CD14-positive monocyte (primary cell): ENCODE measurements around the gene UROS. TPM values are rescaled to one million over a fixed set of nuclear protein-coding genes. Genes with fewer than 3 reads are reported as not detected.
A peak's percentile ranks its signal among the peaks of the same experiment; 100 is the strongest.

Experiments
- DNase-seq, 3 donors: peaks; one replicate each; pipeline ENCODE4 v3.0.0-alpha.2; 2011 to 2022
- H2AFZ ChIP-seq: 2 replicates; pipeline ENCODE4 v1.6.0; 2012; ENCODE audit warnings: mild to moderate bottlenecking, low read depth, low read length, inconsistent platforms; ENCODE audit not compliant: insufficient read depth, poor library complexity, severe bottlenecking
- H3K27ac ChIP-seq, 2 donors: 1 replicate in 1 of 2; 2 replicates in 1 of 2; pipeline ENCODE4 v1.5.1; 2012 to 2013; ENCODE audit warnings: low read length in 2 of 2, control low read depth in 1 of 2, inconsistent platforms in 1 of 2, low read depth in 1 of 2, mild to moderate bottlenecking in 1 of 2
- H3K27me3 ChIP-seq, 2 donors: one replicate each; pipeline versions ENCODE4 v1.6.0 to v1.6.1; 2011 to 2013; ENCODE audit warnings: low read length in 2 of 2; ENCODE audit not compliant: control insufficient read depth in 2 of 2, insufficient read depth in 2 of 2
- H3K36me3 ChIP-seq, 2 donors: replicated peaks in 1 of 2; 1 replicate in 1 of 2; 2 replicates in 1 of 2; pipeline versions ENCODE4 v1.5.1 to v1.6.1; 2012 to 2013; ENCODE audit warnings: low read length in 2 of 2, control low read depth in 1 of 2, inconsistent platforms in 1 of 2, mild to moderate bottlenecking in 1 of 2; ENCODE audit not compliant: insufficient read depth in 2 of 2, control insufficient read depth in 1 of 2
- H3K4me1 ChIP-seq, 2 donors: 1 replicate in 1 of 2; 2 replicates in 1 of 2; pipeline versions ENCODE4 v1.5.1 to v1.6.1; 2012 to 2013; ENCODE audit warnings: low read length in 2 of 2, control low read depth in 1 of 2, inconsistent platforms in 1 of 2, mild to moderate bottlenecking in 1 of 2, moderate library complexity in 1 of 2; ENCODE audit not compliant: insufficient read depth in 2 of 2, control insufficient read depth in 1 of 2
- H3K4me2 ChIP-seq: replicated peaks from 2 replicates; pipeline ENCODE3; 2012; ENCODE audit warnings: low read length, moderate library complexity, mild to moderate bottlenecking; ENCODE audit not compliant: poor library complexity, severe bottlenecking; ENCODE audit errors: extremely low read depth
- H3K4me3 ChIP-seq, 3 experiments: fragments of 200-600 bp in 1 of 3; sonication (generic) in 1 of 3; replicated peaks in 1 of 3; 1 replicate in 2 of 3; 2 replicates in 1 of 3; pipeline ENCODE4 v1.5.1; 2011 to 2013; ENCODE audit warnings: low read length in 3 of 3, mild to moderate bottlenecking in 3 of 3, control low read depth in 2 of 3, low read depth in 2 of 3, inconsistent platforms in 1 of 3, moderate library complexity in 1 of 3
- H3K79me2 ChIP-seq: 2 replicates; pipeline ENCODE4 v1.6.0; 2012; ENCODE audit warnings: mild to moderate bottlenecking, control low read depth, inconsistent platforms, low read length, moderate library complexity; ENCODE audit not compliant: insufficient read depth
- H3K9ac ChIP-seq: 2 replicates; pipeline ENCODE4 v1.6.0; 2017; ENCODE audit warnings: low read length, mild to moderate bottlenecking; ENCODE audit not compliant: insufficient read depth, poor library complexity, severe bottlenecking
- H3K9me3 ChIP-seq, 2 donors: replicated peaks in 1 of 2; 1 replicate in 1 of 2; 2 replicates in 1 of 2; pipeline versions ENCODE4 v1.5.1 to v1.6.1; 2012 to 2013; ENCODE audit warnings: low read length in 2 of 2, control low read depth in 1 of 2; ENCODE audit not compliant: control insufficient read depth in 1 of 2, insufficient read depth in 1 of 2
- H4K20me1 ChIP-seq: 2 replicates; pipeline ENCODE4 v1.6.0; 2012; ENCODE audit warnings: mild to moderate bottlenecking, low read length, control low read depth, moderate library complexity; ENCODE audit not compliant: insufficient read depth
- H3K27ac Mint-ChIP-seq, 7 donors: one replicate each; pipeline ENCODE4 v1.8.0; 2020; ENCODE audit warnings: mild to moderate bottlenecking in 7 of 7, mixed read lengths in 7 of 7, moderate library complexity in 6 of 7, inconsistent platforms in 2 of 7
- H3K27me3 Mint-ChIP-seq, 3 donors: one replicate each; pipeline ENCODE4 v1.8.0; 2021 to 2022; ENCODE audit warnings: low read depth in 3 of 3, mild to moderate bottlenecking in 3 of 3, mixed read lengths in 3 of 3, moderate library complexity in 3 of 3, inconsistent platforms in 1 of 3
- H3K36me3 Mint-ChIP-seq, 2 donors: one replicate each; pipeline ENCODE4 v1.8.0; 2020; ENCODE audit warnings: mixed read lengths in 2 of 2, inconsistent platforms in 1 of 2, mild to moderate bottlenecking in 1 of 2
- H3K4me1 Mint-ChIP-seq: one replicate; pipeline ENCODE4 v1.8.0; 2020; ENCODE audit warnings: mild to moderate bottlenecking, mixed read lengths
- H3K4me3 Mint-ChIP-seq, 2 donors: one replicate each; pipeline ENCODE4 v1.8.0; 2020; ENCODE audit warnings: mild to moderate bottlenecking in 2 of 2, mixed read lengths in 2 of 2, moderate library complexity in 1 of 2
- H3K9me3 Mint-ChIP-seq, 7 donors: one replicate each; pipeline ENCODE4 v1.8.0; 2020 to 2022; ENCODE audit warnings: mixed read lengths in 7 of 7, mild to moderate bottlenecking in 6 of 7, moderate library complexity in 6 of 7, inconsistent platforms in 2 of 7
- WGBS: methylation state at CpG from one replicate; pipeline ENCODE4 v1.1.5; 2013; ENCODE audit warnings: missing lambda C conversion rate; ENCODE audit not compliant: insufficient coverage; 5-methylcytosine and 5-hydroxymethylcytosine counted together
- intact Hi-C, 2 donors: fragments of 100-400 bp; cut with micrococcal nuclease; formaldehyde crosslinking; loops; one replicate each; pipeline versions ENCODE4 v1.15.0 to v1.15.1; 2023
- polyA plus RNA-seq, 3 donors: library from polyadenylated mRNA; depleted of rRNA in 1 of 3; unstranded in 2 of 3; stranded (reverse) in 1 of 3; fragments of 300-500 nt in 2 of 3; fragments of >200 nt in 1 of 3; fragmentation: Illumina TruSeq in 2 of 3; gene quantifications; 1 replicate in 2 of 3; 2 replicates in 1 of 3; pipeline ENCODE4 v1.2.3, GENCODE V29; 2012 to 2021
- TF ChIP-seq, protein P1 (sequence below): fragments of 200-600 bp; IDR thresholded peaks from one replicate; pipeline ENCODE4 v1.8.0; 2022; ENCODE audit warnings: antibody characterized with exemption, mild to moderate bottlenecking

Gene UROS
- polyA plus RNA-seq, 3 donors = 18.1 to 42.3 (median 39.8) TPM

DNA sequence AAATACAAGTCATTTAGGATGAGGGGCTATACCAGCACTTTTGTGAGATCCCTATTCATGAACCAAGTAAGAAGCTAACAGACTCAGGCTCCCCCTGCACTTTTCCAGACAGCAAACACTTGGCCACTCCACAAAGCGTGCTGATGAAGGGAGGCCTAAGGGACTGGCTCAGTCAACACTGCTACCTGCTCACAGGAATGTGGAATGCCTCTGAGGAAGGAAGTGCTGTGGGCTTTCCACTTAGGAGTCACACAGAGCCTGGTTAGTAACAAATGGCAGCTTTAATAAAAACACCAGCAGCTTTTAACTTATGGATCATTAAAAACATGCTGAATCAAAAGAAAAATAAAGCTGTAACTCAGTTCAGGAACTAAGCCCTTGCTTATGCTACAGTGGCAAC is 15.0 kb downstream of the UROS start:
- H3K4me1 Mint-ChIP-seq = no peaks in the 10 kb centered on the region
- Histone ChIP-seq H3K79me2 (no peaks in the 10 kb centered on the region), H3K9ac (no peak overlapping the region), H3K4me2 (no peak overlapping the region), H3K4me3 (no peak overlapping the region), H3K4me1 (no peaks in the 10 kb centered on the region), H3K27me3 (no peaks in the 10 kb centered on the region), H3K9me3 (no peaks in the 10 kb centered on the region), H4K20me1 (no peaks in the 10 kb centered on the region), H3K36me3 (peaks cover 48 to 82% of the 10 kb centered on the region in 2 donors), H3K27ac (no peak overlapping the region), H2AFZ (no peak overlapping the region)
- DNase-seq = no peak
- no CpG with 5 or more reads among the region's 1 CpG for WGBS
- TF ChIP-seq, protein P1, sequence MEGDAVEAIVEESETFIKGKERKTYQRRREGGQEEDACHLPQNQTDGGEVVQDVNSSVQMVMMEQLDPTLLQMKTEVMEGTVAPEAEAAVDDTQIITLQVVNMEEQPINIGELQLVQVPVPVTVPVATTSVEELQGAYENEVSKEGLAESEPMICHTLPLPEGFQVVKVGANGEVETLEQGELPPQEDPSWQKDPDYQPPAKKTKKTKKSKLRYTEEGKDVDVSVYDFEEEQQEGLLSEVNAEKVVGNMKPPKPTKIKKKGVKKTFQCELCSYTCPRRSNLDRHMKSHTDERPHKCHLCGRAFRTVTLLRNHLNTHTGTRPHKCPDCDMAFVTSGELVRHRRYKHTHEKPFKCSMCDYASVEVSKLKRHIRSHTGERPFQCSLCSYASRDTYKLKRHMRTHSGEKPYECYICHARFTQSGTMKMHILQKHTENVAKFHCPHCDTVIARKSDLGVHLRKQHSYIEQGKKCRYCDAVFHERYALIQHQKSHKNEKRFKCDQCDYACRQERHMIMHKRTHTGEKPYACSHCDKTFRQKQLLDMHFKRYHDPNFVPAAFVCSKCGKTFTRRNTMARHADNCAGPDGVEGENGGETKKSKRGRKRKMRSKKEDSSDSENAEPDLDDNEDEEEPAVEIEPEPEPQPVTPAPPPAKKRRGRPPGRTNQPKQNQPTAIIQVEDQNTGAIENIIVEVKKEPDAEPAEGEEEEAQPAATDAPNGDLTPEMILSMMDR = no peak
- H3K36me3 Mint-ChIP-seq = peaks cover 54 to 62% of the 10 kb centered on the region in 2 donors
- peaks cover 0 to 1% (median 0%) of the 10 kb centered on the region in 7 donors for H3K9me3 Mint-ChIP-seq
- no peak overlapping the region for H3K27ac Mint-ChIP-seq
- intact Hi-C loops = no loop called here
- H3K27me3 Mint-ChIP-seq = no peaks in the 10 kb centered on the region
- H3K4me3 Mint-ChIP-seq = no peak overlapping the region

DNA sequence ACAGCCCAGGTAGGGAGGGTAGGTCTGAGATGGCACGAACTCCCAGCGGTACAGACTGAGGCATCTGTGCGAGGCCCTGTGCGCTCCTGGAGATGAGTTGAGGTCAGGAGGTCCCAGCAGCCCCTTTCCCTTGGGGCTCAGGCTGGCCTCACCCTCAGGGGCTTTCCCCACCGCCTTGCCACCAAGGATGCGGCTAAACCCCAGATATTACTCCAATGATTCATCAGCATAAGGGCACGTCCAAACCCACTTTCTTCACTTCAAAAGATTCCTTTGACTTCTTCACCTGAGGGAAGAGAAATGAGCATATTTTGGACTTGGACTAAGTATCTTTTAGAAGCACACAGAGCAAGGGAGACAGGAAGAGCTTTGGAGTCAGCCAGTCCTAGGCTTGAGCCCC is 20.3 kb downstream of the UROS start:
- H3K36me3 ChIP-seq = peaks cover 36 to 88% of the 10 kb centered on the region in 2 donors
- intact Hi-C loops = no loop called here
- no peaks in the 10 kb centered on the region for H3K4me1 Mint-ChIP-seq

More for the DNA sequence above, 20.3 kb downstream of the UROS start:
- WGBS = 100% methylated on average over 2 of the region's 7 CpGs
- Mint-ChIP-seq H3K36me3 (peaks cover 44 to 62% of the 10 kb centered on the region in 2 donors), H3K4me3 (no peak overlapping the region), H3K9me3 (no peaks in the 10 kb centered on the region), H3K27me3 (peaks cover 0 to 2% (median 0%) of the 10 kb centered on the region in 3 donors), H3K27ac (peak overlapping the region in 1 of 7 donors; percentile 41)
- H3K27ac ChIP-seq = no peak overlapping the region
- no peaks in the 10 kb centered on the region for H3K9me3 ChIP-seq
- no peak for DNase-seq
- no peak overlapping the region for H3K4me3 ChIP-seq
- H3K4me1 ChIP-seq = no peaks in the 10 kb centered on the region
- no peaks in the 10 kb centered on the region for H3K79me2 ChIP-seq
- H4K20me1 ChIP-seq = no peaks in the 10 kb centered on the region
- TF ChIP-seq, protein P1 = no peak
- no peak overlapping the region for H3K4me2 ChIP-seq
- H3K27me3 ChIP-seq = no peaks in the 10 kb centered on the region
- no peak overlapping the region for H3K9ac ChIP-seq
- H2AFZ ChIP-seq = no peak overlapping the region
